ENCODE data around the gene GOSR1. TPM values are rescaled to one million over a fixed set of nuclear protein-coding genes. Genes with fewer than 3 reads are reported as not detected.

GOSR1 gene
- polyA plus RNA-seq, 2 of the 4 experiments (the other 2 are of a cell fraction), result 48.8 to 49.6 TPM

- POLR2A ChIA-PET, result no interaction called here
- WGBS (ENCODE audit: missing lambda C conversion rate), result 76% methylated on average over 2 of the region's 2 CpGs
These were observed 43.2 kb downstream of the GOSR1 start for GRCh38 chr17:30520436-30520835.

GRCh38 chr17:30520882-30521281 is 43.7 kb downstream of the GOSR1 start:
- no peak for DNase-seq (ENCODE audit: low read depth in 1 of 2, low spot score in 1 of 2)
- POLR2A ChIA-PET, result interaction anchor here (0.6 kb wide), 1 partner anchor 80 kb away, joined by 3 read pairs; no protein-coding TSS in a partner anchor
- FAIRE-seq, result no peak

More at GRCh38 chr17:30520436-30520835, 43.2 kb downstream of the GOSR1 start:
- TF ChIP-seq POLR2A (IDR thresholded peaks at IDR 0.05; ENCODE audit: low read length), result no peak
- TF ChIP-seq FOSB (CRISPR knock-in tag; IDR thresholded peaks at IDR 0.05), result no peak
- no peak for TF ChIP-seq MAFK (IDR thresholded peaks at IDR 0.05; ENCODE audit: partially characterized antibody)
- TF ChIP-seq NPAS2 (CRISPR knock-in tag; IDR thresholded peaks at IDR 0.05; ENCODE audit: borderline replicate concordance), result no peak
- TF ChIP-seq KDM5A (IDR thresholded peaks at IDR 0.05), result no peak
- TF ChIP-seq REST (IDR thresholded peaks at IDR 0.05), result no peak
- no peak for TF ChIP-seq CHD4 (IDR thresholded peaks at IDR 0.05; ENCODE audit: borderline replicate concordance)
- no peak for TF ChIP-seq SMC3 (IDR thresholded peaks at IDR 0.05)
- TF ChIP-seq HOXB5 (CRISPR knock-in tag; IDR thresholded peaks at IDR 0.05), result no peak
- no peak for TF ChIP-seq BCL3 (IDR thresholded peaks at IDR 0.05)
- TF ChIP-seq MAZ (IDR thresholded peaks at IDR 0.05; ENCODE audit: borderline replicate concordance, low read depth, low read length), result no peak
- TF ChIP-seq EHF (CRISPR knock-in tag; IDR thresholded peaks at IDR 0.05), result no peak
- no peak for FAIRE-seq
- no peak for ATAC-seq
- H3K4me2 ChIP-seq, result no peak overlapping the region
- H3K9me3 ChIP-seq, result no peaks in the 10 kb centered on the region
- H3K4me1 ChIP-seq, result peaks cover 15% of the 10 kb centered on the region
- no peak overlapping the region for H3K4me3 ChIP-seq
- CTCF ChIA-PET, result interaction anchor here (1.0 to 1.7 kb wide), 5 partner anchors 11 to 416 kb away, joined by 3 to 4 read pairs (median 3); no protein-coding TSS in a partner anchor
- DNase-seq (ENCODE audit: low read depth in 1 of 2, low spot score in 1 of 2), result no peak
- H3K27ac ChIP-seq, result no peak overlapping the region

More at GRCh38 chr17:30520882-30521281, 43.7 kb downstream of the GOSR1 start:
- no peak for TF ChIP-seq RAD21 (conservative IDR thresholded peaks at IDR 0.05 in 1 of 2, IDR thresholded peaks at IDR 0.05 in 1 of 2)
- TF ChIP-seq ELK1 (IDR thresholded peaks at IDR 0.05; ENCODE audit: low read depth, low read length), result no peak
- TF ChIP-seq CHD2 (IDR thresholded peaks at IDR 0.05; ENCODE audit: low read length, partially characterized antibody), result no peak
- TF ChIP-seq RNF2 (IDR thresholded peaks at IDR 0.05; ENCODE audit: borderline replicate concordance, low read depth), result no peak
- no peak for TF ChIP-seq CEBPB (IDR thresholded peaks at IDR 0.05)
- TF ChIP-seq RCOR1 (IDR thresholded peaks at IDR 0.05; ENCODE audit: low read depth, low read length), result no peak
- TF ChIP-seq CTCF (IDR thresholded peaks at IDR 0.05), result no peak
- no peak for TF ChIP-seq ATOH8 (CRISPR knock-in tag; IDR thresholded peaks at IDR 0.05; ENCODE audit: low read depth)
- no peak for TF ChIP-seq RFX5 (IDR thresholded peaks at IDR 0.05)
- no peak for TF ChIP-seq POLR2AphosphoS2 (conservative IDR thresholded peaks at IDR 0.05; ENCODE audit: low read length)
- no peak for TF ChIP-seq NR3C1 (IDR thresholded peaks at IDR 0.05)
- no peak for TF ChIP-seq HDAC2 (IDR thresholded peaks at IDR 0.05)
- TF ChIP-seq HOXB13 (CRISPR knock-in tag; IDR thresholded peaks at IDR 0.05; ENCODE audit: low read depth), result no peak
- Histone ChIP-seq H3K27ac (no peak overlapping the region), H3K9me3 (no peaks in the 10 kb centered on the region), H3K4me2 (no peak overlapping the region), H3K4me1 (peaks cover 15% of the 10 kb centered on the region), H3K4me3 (no peak overlapping the region)
- ATAC-seq, result no peak
- CTCF ChIA-PET, result interaction anchor here (1.0 to 1.7 kb wide), 3 partner anchors 10 to 50 kb away, joined by 3 read pairs; no protein-coding TSS in a partner anchor
- 100% methylated on average over 1 of the region's 1 CpG for WGBS (ENCODE audit: missing lambda C conversion rate)
